Endothelial cell of umbilical vein (primary cell): ENCODE results near the gene MCF2L. TPM values are rescaled to one million over a fixed set of nuclear protein-coding genes. Genes with fewer than 3 reads are reported as not detected.

Source experiments
- BruUV-seq: library from RNA; stranded (reverse); fragments of 400-500 nt; replicated peaks from 2 replicates; lab custom pipeline; 2021; lab: Mats Ljungman, UMichigan
- CTCF ChIA-PET: fragments of 300-600, 350-600 bp; sonication (Branson Sonifier 250); formaldehyde crosslinking; loops from one replicate; lab custom pipeline; 2021; ENCODE audit warnings: antibody characterized with exemption, inconsistent platforms; lab: Charles Lee
- POLR2A ChIA-PET: fragments of 300-600, 350-600 bp; sonication (Branson Sonifier 250); formaldehyde crosslinking; loops from one replicate; lab custom pipeline; 2021; ENCODE audit warnings: antibody characterized with exemption, inconsistent platforms; lab: Charles Lee
- DNase-seq: peaks from one replicate; pipeline ENCODE4 v3.0.0-alpha.2; 2011; ENCODE audit warnings: low read depth, low spot score
- FAIRE-seq: peaks from 2 replicates; lab custom pipeline; 2011; peaks lifted over from hg19 to GRCh38; lab: Jason Lieb, UNC
- H2AFZ ChIP-seq: 2 replicates; pipeline ENCODE4 v1.6.0; 2012; ENCODE audit warnings: low read depth, low read length, control low read depth, inconsistent platforms
- H3K27ac ChIP-seq: 2 replicates; pipeline ENCODE4 v1.5.1; 2011; ENCODE audit warnings: low read depth, mild to moderate bottlenecking, control low read depth, low read length, moderate library complexity; ENCODE audit not compliant: insufficient read depth
- H3K27me3 ChIP-seq, 2 experiments: 2 replicates each; pipeline versions ENCODE4 v1.6.0 to v1.6.1; 2011; ENCODE audit warnings: low read length in 2 of 2, mixed read lengths in 1 of 2; ENCODE audit not compliant: control insufficient read depth in 2 of 2, insufficient read depth in 2 of 2
- H3K36me3 ChIP-seq, 2 experiments: 2 replicates in 1 of 2; 3 replicates in 1 of 2; pipeline ENCODE4 v1.5.1; 2011; ENCODE audit warnings: low read length in 2 of 2, mild to moderate bottlenecking in 1 of 2, moderate library complexity in 1 of 2; ENCODE audit not compliant: control insufficient read depth in 2 of 2, insufficient read depth in 2 of 2; ENCODE audit errors: extremely low read depth in 1 of 2
- H3K4me1 ChIP-seq: 3 replicates; pipeline ENCODE4 v1.5.1; 2011; ENCODE audit warnings: mild to moderate bottlenecking, low read length; ENCODE audit not compliant: control insufficient read depth, insufficient read depth; ENCODE audit errors: extremely low read depth
- H3K4me2 ChIP-seq: 2 replicates; pipeline ENCODE4 v1.6.1; 2011; ENCODE audit warnings: low read length, control low read depth, mixed read lengths; ENCODE audit not compliant: insufficient read depth
- H3K4me3 ChIP-seq, 3 experiments: fragments of 200-600 bp in 1 of 3; sonication (generic), shearing (Covaris generic) in 1 of 3; replicated peaks in 1 of 3; 2 replicates each; pipeline ENCODE4 v1.5.1; 2011 to 2016; ENCODE audit warnings: control low read depth in 3 of 3, low read length in 3 of 3, mild to moderate bottlenecking in 2 of 3, inconsistent platforms in 1 of 3, low read depth in 1 of 3, moderate library complexity in 1 of 3; ENCODE audit not compliant: insufficient read depth in 1 of 3
- H3K79me2 ChIP-seq: 2 replicates; pipeline ENCODE4 v1.6.0; 2012; ENCODE audit warnings: low read length, inconsistent platforms; ENCODE audit not compliant: control insufficient read depth, insufficient read depth
- H3K9ac ChIP-seq: replicated peaks from 2 replicates; pipeline ENCODE3; 2011; ENCODE audit warnings: low read length, control low read depth; ENCODE audit not compliant: insufficient read depth; ENCODE audit errors: extremely low read depth
- H3K9me1 ChIP-seq: replicated peaks from 3 replicates; pipeline ENCODE4 v1.6.0; 2011; ENCODE audit warnings: mild to moderate bottlenecking, low read length; ENCODE audit not compliant: control insufficient read depth, insufficient read depth; ENCODE audit errors: extremely low read depth
- H3K9me3 ChIP-seq: replicated peaks from 2 replicates; pipeline ENCODE4 v1.5.1; 2012; ENCODE audit warnings: low read length, inconsistent platforms; ENCODE audit not compliant: control insufficient read depth, insufficient read depth
- H4K20me1 ChIP-seq: replicated peaks from 2 replicates; pipeline ENCODE3; 2011; ENCODE audit warnings: mild to moderate bottlenecking, low read length; ENCODE audit not compliant: control insufficient read depth, insufficient read depth; ENCODE audit errors: extremely low read depth
- EZH2 ChIP-seq: IDR thresholded peaks from 2 replicates; pipeline ENCODE4 v1.6.1; 2012; ENCODE audit warnings: borderline replicate concordance, low read depth, mild to moderate bottlenecking, moderate library complexity, low read length, inconsistent platforms; ENCODE audit not compliant: severe bottlenecking
- FOS ChIP-seq: IDR thresholded peaks from 2 replicates; pipeline ENCODE4 v1.6.1; 2011; ENCODE audit warnings: mild to moderate bottlenecking, low read length, moderate library complexity, borderline replicate concordance; ENCODE audit not compliant: insufficient read depth
- GATA2 ChIP-seq: IDR thresholded peaks from 2 replicates; pipeline ENCODE4 v1.7.0; 2011; ENCODE audit warnings: low read depth, mild to moderate bottlenecking, moderate library complexity, mixed read lengths, low read length; ENCODE audit not compliant: insufficient read length, insufficient read depth
- JUN ChIP-seq: IDR thresholded peaks from 2 replicates; pipeline ENCODE4 v1.6.1; 2011; ENCODE audit warnings: borderline replicate concordance, low read depth; ENCODE audit not compliant: insufficient read length, insufficient read depth
- MYC ChIP-seq: IDR thresholded peaks from one replicate; pipeline ENCODE4 v1.6.1; 2011; ENCODE audit warnings: mild to moderate bottlenecking, low read depth, low read length
- POLR2A ChIP-seq: IDR thresholded peaks from 2 replicates; pipeline ENCODE4 v1.6.1; 2012; ENCODE audit warnings: low read depth, mild to moderate bottlenecking, control low read depth, low read length
- POLR2AphosphoS5 ChIP-seq: IDR thresholded peaks from 2 replicates; pipeline ENCODE4 v1.6.1; 2012; ENCODE audit warnings: low read depth, mild to moderate bottlenecking, control low read depth, low read length, moderate library complexity; ENCODE audit not compliant: insufficient read depth
- dilution Hi-C: fragments of 300-500 bp; cut with MboI; formaldehyde crosslinking; loops from one replicate; pipeline ENCODE4 v1.15.0; 2019; ENCODE audit warnings: low sequenced_read_pairs; ENCODE audit not compliant: extremely low pct_ligation_motif_present
- intact Hi-C: fragments of 100-400 bp; cut with micrococcal nuclease; formaldehyde crosslinking; loops from one replicate; pipeline ENCODE4 v1.10.0; 2022
- polyA plus RNA-seq, 4 experiments: library from polyadenylated mRNA; depleted of rRNA in 3 of 4; stranded (reverse) in 3 of 4; unstranded in 1 of 4; fragments of >200 nt; gene quantifications; 2 replicates each; pipeline versions ENCODE4 v1.2.1 to v1.2.3, GENCODE V29; 2011 to 2012; ENCODE audit warnings: missing spikeins in 1 of 4
- total RNA-seq: library from RNA; stranded (reverse); gene quantifications from 2 replicates; pipeline ENCODE4 v1.2.3, GENCODE V29; 2021
- TF ChIP-seq, protein P1 (sequence below): IDR thresholded peaks from 2 replicates; pipeline ENCODE4 v1.6.1; 2011; ENCODE audit not compliant: insufficient read depth, insufficient read length
- TF ChIP-seq, protein P2 (sequence below), 2 donors: IDR thresholded peaks; 1 replicate in 1 of 2; 2 replicates in 1 of 2; pipeline ENCODE4 v1.5.1; 2011; ENCODE audit warnings: low read length in 2 of 2, mild to moderate bottlenecking in 2 of 2, moderate library complexity in 2 of 2, control low read depth in 1 of 2, inconsistent platforms in 1 of 2, low read depth in 1 of 2; ENCODE audit not compliant: insufficient read depth in 1 of 2; ENCODE audit errors: extremely low read depth in 1 of 2

The MCF2L gene
- total and polyA plus RNA-seq, 2 donors (not counting 3 experiments of a cell fraction or from before 2014, with no cell fraction given): 0.33 to 0.58 TPM

DNA sequence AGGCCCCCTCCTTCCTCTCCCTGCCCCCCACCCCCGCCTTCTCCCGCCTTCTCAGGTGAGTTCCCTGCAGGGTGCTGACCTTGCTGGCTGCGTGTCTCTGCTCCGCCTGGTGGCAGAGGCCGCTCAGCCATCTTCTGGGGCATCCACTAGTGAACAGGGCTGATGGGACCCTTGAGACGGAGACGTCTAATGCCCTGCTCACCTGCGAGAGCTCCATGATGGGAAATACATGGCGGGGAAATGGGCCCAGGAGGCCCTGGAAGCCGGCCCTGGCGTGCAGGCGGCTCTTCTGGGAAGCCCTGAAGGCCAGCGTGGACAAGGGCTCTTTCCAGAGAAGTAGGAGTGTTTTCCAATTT is 121.4 kb downstream of the MCF2L start:
- no peak overlapping the region for H3K27ac ChIP-seq
- TF ChIP-seq MYC (no peak), POLR2AphosphoS5 (no peak), JUN (no peak), FOS (no peak), EZH2 (no peak), GATA2 (no peak), POLR2A (no peak)
- TF ChIP-seq, protein P1, sequence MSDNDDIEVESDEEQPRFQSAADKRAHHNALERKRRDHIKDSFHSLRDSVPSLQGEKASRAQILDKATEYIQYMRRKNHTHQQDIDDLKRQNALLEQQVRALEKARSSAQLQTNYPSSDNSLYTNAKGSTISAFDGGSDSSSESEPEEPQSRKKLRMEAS: no peak
- TF ChIP-seq, protein P2, sequence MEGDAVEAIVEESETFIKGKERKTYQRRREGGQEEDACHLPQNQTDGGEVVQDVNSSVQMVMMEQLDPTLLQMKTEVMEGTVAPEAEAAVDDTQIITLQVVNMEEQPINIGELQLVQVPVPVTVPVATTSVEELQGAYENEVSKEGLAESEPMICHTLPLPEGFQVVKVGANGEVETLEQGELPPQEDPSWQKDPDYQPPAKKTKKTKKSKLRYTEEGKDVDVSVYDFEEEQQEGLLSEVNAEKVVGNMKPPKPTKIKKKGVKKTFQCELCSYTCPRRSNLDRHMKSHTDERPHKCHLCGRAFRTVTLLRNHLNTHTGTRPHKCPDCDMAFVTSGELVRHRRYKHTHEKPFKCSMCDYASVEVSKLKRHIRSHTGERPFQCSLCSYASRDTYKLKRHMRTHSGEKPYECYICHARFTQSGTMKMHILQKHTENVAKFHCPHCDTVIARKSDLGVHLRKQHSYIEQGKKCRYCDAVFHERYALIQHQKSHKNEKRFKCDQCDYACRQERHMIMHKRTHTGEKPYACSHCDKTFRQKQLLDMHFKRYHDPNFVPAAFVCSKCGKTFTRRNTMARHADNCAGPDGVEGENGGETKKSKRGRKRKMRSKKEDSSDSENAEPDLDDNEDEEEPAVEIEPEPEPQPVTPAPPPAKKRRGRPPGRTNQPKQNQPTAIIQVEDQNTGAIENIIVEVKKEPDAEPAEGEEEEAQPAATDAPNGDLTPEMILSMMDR (IDR thresholded peaks at IDR 0.05; ENCODE audit: extremely low read depth in 1 of 2, insufficient read depth in 1 of 2, low read depth in 1 of 2, low read length in 2 of 2): no peak
- no peaks in the 10 kb centered on the region for H3K27me3 ChIP-seq
- H3K4me3 ChIP-seq: no peak overlapping the region
- no peaks in the 10 kb centered on the region for H3K36me3 ChIP-seq
- no peak overlapping the region for H2AFZ ChIP-seq
- H3K4me1 ChIP-seq: no peaks in the 10 kb centered on the region
- dilution Hi-C loops (no loop called here), intact Hi-C loops (no loop called here)
- ChIA-PET POLR2A (no interaction called here), CTCF (no interaction called here)
- no peak for DNase-seq
- no peak overlapping the region for H3K4me2 ChIP-seq
- no TSS peak for BruUV-seq
- H3K9me1 ChIP-seq: no peaks in the 10 kb centered on the region
- no peaks in the 10 kb centered on the region for H3K9me3 ChIP-seq
- no peaks in the 10 kb centered on the region for H4K20me1 ChIP-seq
- no peaks in the 10 kb centered on the region for H3K79me2 ChIP-seq
- no peak for FAIRE-seq
- H3K9ac ChIP-seq: no peak overlapping the region
